Esophagus (tissue), 2 donors: ENCODE measurements around the gene DOCK1. TPM values are rescaled to one million over a fixed set of nuclear protein-coding genes. Genes with fewer than 3 reads are reported as not detected.

Experiments
- H3K27ac ChIP-seq, 2 donors: one replicate each; pipeline ENCODE4 v1.5.1; 2013; ENCODE audit warnings: low read depth in 2 of 2, mild to moderate bottlenecking in 2 of 2, inconsistent platforms in 1 of 2, low read length in 1 of 2, moderate library complexity in 1 of 2
- H3K27me3 ChIP-seq, 2 donors: one replicate each; pipeline ENCODE4 v1.6.1; 2013; ENCODE audit warnings: low read length in 2 of 2, control low read depth in 1 of 2, mild to moderate bottlenecking in 1 of 2; ENCODE audit not compliant: insufficient read depth in 2 of 2, control insufficient read depth in 1 of 2
- H3K36me3 ChIP-seq, 2 donors: one replicate each; pipeline ENCODE4 v1.6.1; 2013; ENCODE audit warnings: low read length in 1 of 2; ENCODE audit not compliant: control insufficient read depth in 2 of 2, insufficient read depth in 2 of 2
- H3K4me1 ChIP-seq, 2 donors: one replicate each; pipeline ENCODE4 v1.6.1; 2013; ENCODE audit warnings: low read length in 1 of 2; ENCODE audit not compliant: control insufficient read depth in 2 of 2, insufficient read depth in 2 of 2
- H3K4me3 ChIP-seq, 2 donors: one replicate each; pipeline ENCODE4 v1.5.1; 2013; ENCODE audit warnings: low read length in 2 of 2, mild to moderate bottlenecking in 2 of 2, low read depth in 1 of 2, moderate library complexity in 1 of 2
- H3K9me3 ChIP-seq, 2 donors: one replicate each; pipeline ENCODE4 v1.6.1; 2013; ENCODE audit warnings: mild to moderate bottlenecking in 2 of 2, low read depth in 1 of 2, low read length in 1 of 2, moderate library complexity in 1 of 2; ENCODE audit not compliant: control insufficient read depth in 2 of 2, insufficient read depth in 1 of 2
- WGBS, 2 donors: extraction: QIAGEN DNeasy Blood & Tissue Kit; methylation state at CpG; one replicate each; pipeline ENCODE4 v1.1.7; 2013; 5-methylcytosine and 5-hydroxymethylcytosine counted together
- polyA plus RNA-seq, 2 donors: library from polyadenylated mRNA; stranded (reverse); fragments of 200-250 nt; gene quantifications; one replicate each; pipeline ENCODE4 v1.2.3, GENCODE V29; 2013
- donor health status: healthy with polysubstance abuse.
- donor health status: Bipolar disorder and iron deficiency.

DOCK1 gene
- polyA plus RNA-seq, 2 donors: 11.4 to 17.5 TPM

GRCh38 chr10:126940670-126941310 lies 35.6 kb downstream of the DOCK1 start:
- 79 to 92% methylated on average over 6 of the region's 6 CpGs for WGBS, 2 donors
- H3K4me3 ChIP-seq: no peak overlapping the region
- no peaks in the 10 kb centered on the region for H3K9me3 ChIP-seq
- no peak overlapping the region for H3K27ac ChIP-seq
- no peaks in the 10 kb centered on the region for H3K4me1 ChIP-seq
- H3K36me3 ChIP-seq: no peaks in the 10 kb centered on the region
- H3K27me3 ChIP-seq: no peaks in the 10 kb centered on the region

DNA sequence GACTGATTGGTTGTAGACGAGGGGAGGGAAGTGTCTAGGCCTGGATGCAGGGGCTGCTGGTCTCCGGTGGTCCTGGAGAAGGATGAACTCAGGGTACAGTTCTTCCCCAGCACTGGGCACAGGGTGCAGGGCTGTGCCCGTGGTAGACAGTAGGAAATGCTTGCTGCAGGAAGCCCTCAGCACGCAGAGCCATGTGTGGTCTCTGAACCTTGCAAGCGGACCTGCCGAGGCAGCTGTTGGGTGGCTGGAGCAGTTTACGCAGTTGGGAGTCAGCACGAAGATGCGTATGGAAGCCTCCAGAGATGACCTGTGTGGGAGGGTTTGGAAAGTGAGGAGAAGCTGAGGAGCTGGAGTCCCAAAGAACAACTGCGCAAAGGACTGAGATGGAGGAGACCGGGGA lies 39.0 kb downstream of the DOCK1 start:
- Histone ChIP-seq H3K4me3 (no peak overlapping the region), H3K9me3 (peaks cover 0 to 4% of the 10 kb centered on the region in 2 donors), H3K27ac (no peak overlapping the region), H3K27me3 (no peaks in the 10 kb centered on the region), H3K4me1 (no peaks in the 10 kb centered on the region), H3K36me3 (peaks cover 0 to 2% of the 10 kb centered on the region in 2 donors)
- WGBS, 2 donors: 85 to 94% methylated on average over 11 of the region's 11 CpGs

DNA sequence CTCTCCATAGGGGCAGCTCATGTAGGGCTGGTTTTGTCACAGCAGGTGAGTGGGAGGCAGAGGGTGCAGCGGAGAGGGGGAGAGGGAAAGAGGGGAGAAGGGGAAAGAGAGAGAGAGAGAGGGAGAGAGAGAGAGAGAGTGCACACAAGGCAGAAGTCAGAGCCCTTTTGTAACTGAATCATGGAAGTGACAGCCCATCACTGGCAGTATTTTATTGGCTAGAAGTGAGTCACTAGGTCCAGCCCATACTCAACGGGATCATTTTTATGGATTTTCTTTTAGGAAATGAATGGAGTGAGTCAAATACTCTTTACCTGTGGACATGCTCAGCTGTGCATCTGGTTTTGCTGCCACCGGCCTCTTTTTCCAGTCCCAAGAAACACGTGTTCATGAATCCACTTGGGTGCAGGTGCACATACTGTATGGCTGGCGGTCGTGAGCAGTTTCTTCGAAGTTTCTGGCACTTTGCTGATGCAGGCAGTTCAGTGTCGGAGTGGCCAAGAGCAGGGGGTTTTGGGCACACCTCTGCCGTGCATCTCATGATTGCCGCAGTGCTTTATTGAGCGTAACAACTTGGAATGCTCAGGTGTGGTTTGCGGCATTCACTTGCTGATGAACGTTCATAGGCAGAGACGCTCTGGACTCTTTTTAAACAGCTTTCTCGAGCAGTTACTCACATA lies 40.3 kb downstream of the DOCK1 start:
- H3K36me3 ChIP-seq: peaks cover 0 to 2% of the 10 kb centered on the region in 2 donors
- H3K9me3 ChIP-seq: peaks cover 0 to 4% of the 10 kb centered on the region in 2 donors
- H3K4me1 ChIP-seq: no peaks in the 10 kb centered on the region
- no peaks in the 10 kb centered on the region for H3K27me3 ChIP-seq
- H3K27ac ChIP-seq: no peak overlapping the region
- H3K4me3 ChIP-seq: no peak overlapping the region
- WGBS, 2 donors: 85 to 89% methylated on average over 15 of the region's 15 CpGs

DNA sequence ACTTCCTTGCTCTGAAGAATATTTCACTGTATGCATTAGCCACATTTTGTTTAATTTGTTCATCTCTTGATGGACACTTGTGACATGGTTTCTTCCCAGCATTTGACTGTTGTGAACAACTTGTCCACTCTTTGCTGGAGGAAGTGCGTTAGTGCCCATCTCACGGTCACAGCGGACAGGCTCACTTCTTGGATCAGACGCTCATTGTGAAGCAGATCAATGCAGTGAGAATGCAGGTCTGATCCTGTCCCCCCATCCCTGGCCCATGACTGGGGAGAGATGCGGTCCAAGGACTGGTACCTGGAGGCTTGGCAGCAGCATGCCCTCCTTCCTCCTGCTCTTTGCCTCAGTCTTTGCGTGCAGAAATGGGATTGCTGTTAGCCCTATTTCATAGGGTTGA lies 41.5 kb downstream of the DOCK1 start:
- Histone ChIP-seq H3K27me3 (no peaks in the 10 kb centered on the region), H3K36me3 (peaks cover 0 to 2% of the 10 kb centered on the region in 2 donors), H3K9me3 (peaks cover 0 to 6% of the 10 kb centered on the region in 2 donors), H3K4me1 (no peaks in the 10 kb centered on the region), H3K27ac (no peak overlapping the region), H3K4me3 (no peak overlapping the region)
- WGBS, 2 donors: 97% methylated on average over 6 of the region's 6 CpGs

DNA sequence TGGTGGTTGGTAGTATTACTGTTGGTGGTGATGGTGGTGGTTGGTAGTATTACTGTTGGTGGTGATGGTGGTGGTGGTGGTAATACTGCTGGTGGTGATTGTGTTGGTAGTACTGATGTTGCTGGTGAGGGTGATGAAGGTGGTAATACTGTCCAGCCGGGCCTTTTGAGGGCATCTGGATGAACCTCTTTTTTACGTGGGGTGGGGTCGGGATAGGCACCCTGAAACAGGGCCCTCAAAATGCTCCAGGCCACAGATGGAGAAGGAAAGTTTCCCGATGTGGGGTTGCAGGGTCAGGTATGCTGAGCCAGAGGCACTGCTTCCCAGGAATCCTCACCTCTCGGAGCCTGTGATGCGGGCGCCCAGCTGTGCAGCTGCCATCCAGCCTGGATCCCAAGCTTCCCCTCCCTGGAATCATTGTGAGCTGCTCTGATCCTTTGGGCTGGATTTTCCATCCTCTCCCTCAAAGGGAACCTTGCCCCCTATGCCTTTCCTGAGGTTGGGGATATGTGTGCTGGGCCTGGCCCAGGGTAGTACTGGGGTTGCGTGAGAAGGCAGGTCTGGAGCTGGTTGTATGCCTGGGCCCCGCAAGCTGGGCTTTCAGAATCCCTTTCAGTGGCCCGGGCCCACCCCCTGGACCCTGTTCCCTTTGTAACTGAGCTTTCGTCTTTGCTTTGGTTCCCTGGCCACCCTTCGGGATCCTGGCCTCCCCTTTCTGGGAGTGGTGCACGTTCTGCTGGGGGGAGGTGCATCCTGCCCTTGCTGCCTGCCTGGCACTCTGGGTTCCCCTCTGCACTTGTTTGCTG lies 43.3 kb downstream of the DOCK1 start:
- 94 to 95% methylated on average over 13 of the region's 13 CpGs for WGBS, 2 donors
- no peak overlapping the region for H3K4me3 ChIP-seq
- H3K27me3 ChIP-seq: no peaks in the 10 kb centered on the region
- no peaks in the 10 kb centered on the region for H3K4me1 ChIP-seq
- H3K9me3 ChIP-seq: peaks cover 0 to 6% of the 10 kb centered on the region in 2 donors
- H3K27ac ChIP-seq: no peak overlapping the region
- H3K36me3 ChIP-seq: peaks cover 0 to 2% of the 10 kb centered on the region in 2 donors

GRCh38 chr10:126949161-126949503 lies 43.9 kb downstream of the DOCK1 start:
- H3K27ac ChIP-seq: no peak overlapping the region
- WGBS, 2 donors: 75 to 79% methylated on average over 4 of the region's 4 CpGs
- peaks cover 0 to 6% of the 10 kb centered on the region in 2 donors for H3K9me3 ChIP-seq
- no peak overlapping the region for H3K4me3 ChIP-seq
- H3K27me3 ChIP-seq: no peaks in the 10 kb centered on the region
- peaks cover 0 to 2% of the 10 kb centered on the region in 2 donors for H3K36me3 ChIP-seq
- H3K4me1 ChIP-seq: no peaks in the 10 kb centered on the region

GRCh38 chr10:126950401-126951105 lies 45.3 kb downstream of the DOCK1 start:
- WGBS, 2 donors: 96 to 97% methylated on average over 8 of the region's 8 CpGs
- Histone ChIP-seq H3K27ac (no peak overlapping the region), H3K4me3 (no peak overlapping the region)

DNA sequence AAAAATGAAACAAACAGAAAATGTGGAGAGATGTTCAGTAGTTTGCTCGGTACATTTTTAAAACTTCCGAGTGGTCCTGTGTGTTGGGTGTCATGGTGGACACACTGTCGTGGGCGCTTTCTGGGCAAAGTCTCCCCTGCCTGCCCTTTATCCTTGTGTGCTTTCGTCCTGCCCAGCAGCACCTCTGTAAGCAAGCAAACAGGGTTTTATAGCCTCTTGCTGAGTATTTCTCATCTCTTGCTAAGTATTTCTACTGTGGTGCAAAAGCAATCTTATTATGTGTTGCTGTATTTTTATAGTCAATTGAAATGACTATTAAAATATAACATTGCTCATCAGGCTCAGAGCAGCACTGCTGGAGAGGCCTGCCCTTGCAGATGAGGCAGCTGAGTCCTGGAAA lies 48.7 kb downstream of the DOCK1 start:
- Histone ChIP-seq H3K36me3 (no peaks in the 10 kb centered on the region), H3K9me3 (peaks cover 0 to 2% of the 10 kb centered on the region in 2 donors), H3K27me3 (no peaks in the 10 kb centered on the region), H3K27ac (no peak overlapping the region), H3K4me1 (peaks cover 6 to 10% of the 10 kb centered on the region in 2 donors), H3K4me3 (no peak overlapping the region)
- WGBS, 2 donors: 86 to 98% methylated on average over 5 of the region's 5 CpGs

More at GRCh38 chr10:126950401-126951105, 45.3 kb downstream of the DOCK1 start:
- H3K9me3 ChIP-seq: peaks cover 0 to 6% of the 10 kb centered on the region in 2 donors
- no peaks in the 10 kb centered on the region for H3K27me3 ChIP-seq
- peaks cover 0 to 2% of the 10 kb centered on the region in 2 donors for H3K36me3 ChIP-seq
- peaks cover 2% of the 10 kb centered on the region in 2 donors for H3K4me1 ChIP-seq

- H3K36me3 ChIP-seq: no peaks in the 10 kb centered on the region
- H3K27ac ChIP-seq: no peak overlapping the region
- no peak overlapping the region for H3K4me3 ChIP-seq
- peaks cover 0 to 2% of the 10 kb centered on the region in 2 donors for H3K9me3 ChIP-seq
- no peaks in the 10 kb centered on the region for H3K27me3 ChIP-seq
- H3K4me1 ChIP-seq: peaks cover 6 to 10% of the 10 kb centered on the region in 2 donors
- WGBS, 2 donors: 58 to 64% methylated on average over 8 of the region's 8 CpGs
Observed at GRCh38 chr10:126955396-126955795, 50.2 kb downstream of the DOCK1 start.
